ENCODE results near the gene PAXX.
"Not testable (repeated sequence)": the region's sequence is repeated elsewhere in the genome, so short reads cannot be mapped to it uniquely, and the experiment has no call there.

The PAXX gene

GRCh38 chr9:136983167-136983566 lies 9.1 kb upstream of the PAXX start:
- no peak for DNase-seq

- no peak for DNase-seq
Observed at GRCh38 chr9:136983656-136984314, 8.4 kb upstream of the PAXX start.

DNA sequence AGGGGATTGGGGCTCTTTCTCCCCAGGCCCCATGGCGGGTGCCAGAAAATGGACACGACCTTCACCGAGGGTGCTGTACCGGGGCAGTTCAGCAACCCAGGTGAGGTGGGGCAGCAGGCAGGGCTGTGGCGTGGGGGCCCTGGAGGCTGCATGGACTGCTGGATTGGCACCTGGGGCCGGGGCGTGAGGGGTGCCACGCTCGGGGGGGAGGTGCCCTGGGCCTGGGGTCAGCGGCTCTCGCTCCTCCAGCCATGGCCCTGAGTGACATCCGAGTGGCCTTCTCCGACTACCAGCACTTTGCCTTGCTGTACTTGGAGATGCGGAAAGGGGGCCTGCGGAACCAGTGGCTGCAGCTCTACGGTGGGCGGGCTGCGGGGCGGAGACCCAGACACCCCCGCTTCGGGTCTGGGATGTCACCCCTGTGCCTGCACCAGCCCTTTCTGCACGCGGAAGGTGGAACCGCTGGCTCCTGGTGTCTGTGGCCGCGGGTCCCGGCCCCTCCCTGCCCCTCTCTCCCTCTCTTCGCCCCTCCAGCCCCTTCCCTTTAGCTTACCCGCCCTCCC lies 7.7 kb upstream of the PAXX start:
- DNase-seq = no peak

DNA sequence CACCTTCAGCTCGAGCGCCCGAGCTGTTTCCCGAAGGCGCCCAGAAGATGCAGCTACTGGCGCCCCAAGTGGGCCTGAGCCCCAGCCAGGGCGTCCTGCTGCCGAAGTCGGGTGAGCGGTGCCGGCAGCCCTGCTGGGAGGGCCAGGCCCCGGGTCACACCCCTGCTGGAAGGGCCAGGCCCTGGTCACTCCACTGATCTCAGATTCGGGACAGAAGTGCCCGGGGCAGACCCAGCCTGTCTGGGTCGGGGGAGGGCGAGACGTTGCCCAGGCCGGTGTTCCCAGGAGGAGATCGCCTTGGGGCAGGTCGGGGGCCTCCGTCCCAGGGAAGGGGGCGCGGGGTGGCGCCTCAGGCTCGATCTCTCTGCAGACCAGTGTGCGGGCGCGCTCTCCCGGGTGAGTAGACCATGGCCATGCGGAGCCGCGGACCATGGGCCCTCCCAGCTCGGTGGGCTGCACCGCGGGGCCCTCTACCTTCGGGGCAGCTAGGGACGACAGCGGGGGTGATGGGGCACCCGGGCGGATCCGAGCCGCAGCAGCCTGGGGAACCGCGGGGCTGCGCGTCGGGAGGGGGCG lies 7.1 kb upstream of the PAXX start:
- no peak for DNase-seq

- DNase-seq = no peak
Observed at GRCh38 chr9:136985853-136986252, 6.4 kb upstream of the PAXX start.

- DNase-seq = no peak
Observed at GRCh38 chr9:136988872-136989271, 3.4 kb upstream of the PAXX start.

- no peak for DNase-seq
Observed at GRCh38 chr9:136990242-136990911, 1.8 kb upstream of the PAXX start.

DNA sequence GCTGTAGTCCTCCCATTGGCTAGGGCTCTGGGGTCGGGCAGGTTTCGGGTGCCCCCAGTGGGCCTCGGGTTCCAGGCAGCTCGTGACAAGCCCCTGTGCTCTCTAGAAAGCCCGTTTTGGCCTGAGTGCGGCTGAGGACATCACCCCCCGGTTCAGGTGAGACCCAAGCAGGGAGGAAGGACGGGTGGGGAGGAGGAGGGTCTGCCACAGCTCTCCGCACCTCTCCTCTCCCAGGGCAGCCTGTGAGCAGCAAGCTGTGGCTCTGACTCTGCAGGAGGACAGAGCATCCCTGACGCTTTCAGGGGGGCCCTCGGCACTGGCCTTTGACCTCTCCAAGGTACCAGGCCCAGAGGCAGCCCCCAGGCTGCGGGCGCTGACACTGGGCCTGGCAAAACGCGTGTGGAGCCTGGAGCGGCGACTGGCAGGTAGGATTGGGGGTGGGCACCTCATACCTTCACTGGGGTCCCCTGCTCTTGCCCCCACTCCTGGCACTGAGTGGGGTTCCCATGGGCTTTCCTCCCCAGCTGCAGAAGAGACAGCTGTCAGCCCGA lies 672 bp downstream of the PAXX start:
- no peak for DNase-seq

- no peak for DNase-seq
Observed at GRCh38 chr9:136994180-136994887, 2.1 kb downstream of the PAXX start.

DNA sequence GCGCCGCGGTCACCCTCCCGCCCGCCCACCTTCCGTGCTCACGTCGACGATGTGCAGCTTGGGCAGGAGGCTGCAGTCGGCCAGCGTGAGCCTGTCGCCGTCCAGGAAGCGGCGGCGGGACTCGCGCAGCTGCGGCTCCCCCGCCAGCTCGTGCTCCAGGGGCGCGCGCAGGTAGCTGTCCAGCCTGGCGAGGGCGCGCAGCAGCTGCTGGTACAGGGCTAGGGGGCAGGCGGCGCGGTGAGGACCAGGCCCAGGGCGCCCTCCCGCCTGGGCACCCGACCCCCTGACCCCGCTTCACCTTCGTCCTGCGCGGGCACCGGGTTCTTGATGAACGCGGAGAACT lies 2.6 kb downstream of the PAXX start:
- DNase-seq = no peak

DNA sequence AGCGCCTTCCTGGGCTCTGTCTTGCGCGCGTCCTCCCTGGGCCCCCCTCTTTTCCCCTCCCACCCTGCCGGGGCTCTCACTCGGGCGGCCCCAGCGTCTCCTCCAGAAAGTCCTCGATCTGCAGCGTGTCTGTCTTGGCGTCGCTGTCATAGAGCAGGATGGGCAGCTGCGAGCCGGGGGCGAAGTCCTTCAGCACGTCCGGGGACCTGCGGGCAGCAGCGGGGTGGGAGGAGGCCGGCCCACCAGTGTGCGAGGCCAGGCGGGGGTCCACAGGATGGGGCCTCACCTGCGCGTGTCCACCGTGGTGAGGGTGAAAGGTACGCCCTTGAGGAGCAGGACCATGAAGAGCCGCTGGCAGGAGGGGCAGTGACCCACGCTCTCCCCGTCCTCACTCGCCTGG lies 3.1 kb downstream of the PAXX start:
- DNase-seq = no peak

GRCh38 chr9:136995772-136996311 lies 3.6 kb downstream of the PAXX start:
- no peak for DNase-seq

DNA sequence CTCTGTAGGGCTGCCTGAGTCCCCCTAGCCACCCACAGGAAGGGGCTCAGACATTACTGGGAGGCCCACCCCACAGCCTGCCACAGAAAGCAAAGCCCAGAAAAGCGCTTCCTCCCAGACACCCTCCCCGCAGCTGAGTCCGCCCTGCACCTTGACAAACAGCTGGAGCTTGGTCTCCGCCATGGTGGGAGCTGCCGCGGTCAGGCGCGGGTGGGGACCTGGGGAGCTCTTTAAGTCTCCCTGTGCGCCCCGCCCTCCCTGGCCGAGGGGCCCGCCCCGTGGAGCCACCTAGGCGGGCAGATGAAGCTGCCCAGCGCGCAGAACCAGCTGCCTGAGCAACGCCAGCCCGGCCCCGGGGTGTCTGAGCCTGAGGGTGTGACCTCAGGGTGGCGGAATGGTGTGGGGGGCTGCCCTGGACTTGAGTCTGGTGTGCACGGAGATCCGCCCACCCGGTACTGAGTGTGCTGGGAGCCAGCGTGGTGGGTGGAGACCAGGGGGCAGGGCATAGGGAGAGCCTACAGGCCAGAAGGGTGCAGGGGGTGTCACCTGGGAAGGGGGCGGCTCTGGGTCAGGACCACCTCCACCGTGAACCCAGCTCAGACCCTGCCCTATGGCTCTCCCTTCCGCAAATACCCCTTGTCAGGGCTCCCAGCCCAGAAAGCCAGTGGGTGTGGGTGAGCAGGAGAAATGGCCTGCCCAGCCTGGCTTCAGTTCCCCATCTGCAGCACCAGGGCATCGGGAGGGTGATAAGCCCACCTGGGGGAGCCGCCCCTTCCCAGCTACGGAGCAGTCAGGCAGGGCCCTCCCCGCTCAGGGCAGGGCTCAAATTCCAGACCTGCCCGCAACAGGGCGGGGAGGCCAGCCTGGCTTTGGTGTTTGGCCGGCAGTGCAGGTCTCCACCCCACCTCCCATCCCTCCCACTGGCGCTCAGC lies 4.4 kb downstream of the PAXX start, which contains the start of gene CLIC3:
CLIC3 (minus strand) TSS at position 208 of the 932 bp plus-strand sequence; CDS start at position 183, 25 bp downstream.
- no peak for DNase-seq

- no peak for DNase-seq
Observed at GRCh38 chr9:136997371-136997770, 5.1 kb downstream of the PAXX start.

- DNase-seq = no peak
Observed at GRCh38 chr9:136997830-136998234, 5.6 kb downstream of the PAXX start.

DNA sequence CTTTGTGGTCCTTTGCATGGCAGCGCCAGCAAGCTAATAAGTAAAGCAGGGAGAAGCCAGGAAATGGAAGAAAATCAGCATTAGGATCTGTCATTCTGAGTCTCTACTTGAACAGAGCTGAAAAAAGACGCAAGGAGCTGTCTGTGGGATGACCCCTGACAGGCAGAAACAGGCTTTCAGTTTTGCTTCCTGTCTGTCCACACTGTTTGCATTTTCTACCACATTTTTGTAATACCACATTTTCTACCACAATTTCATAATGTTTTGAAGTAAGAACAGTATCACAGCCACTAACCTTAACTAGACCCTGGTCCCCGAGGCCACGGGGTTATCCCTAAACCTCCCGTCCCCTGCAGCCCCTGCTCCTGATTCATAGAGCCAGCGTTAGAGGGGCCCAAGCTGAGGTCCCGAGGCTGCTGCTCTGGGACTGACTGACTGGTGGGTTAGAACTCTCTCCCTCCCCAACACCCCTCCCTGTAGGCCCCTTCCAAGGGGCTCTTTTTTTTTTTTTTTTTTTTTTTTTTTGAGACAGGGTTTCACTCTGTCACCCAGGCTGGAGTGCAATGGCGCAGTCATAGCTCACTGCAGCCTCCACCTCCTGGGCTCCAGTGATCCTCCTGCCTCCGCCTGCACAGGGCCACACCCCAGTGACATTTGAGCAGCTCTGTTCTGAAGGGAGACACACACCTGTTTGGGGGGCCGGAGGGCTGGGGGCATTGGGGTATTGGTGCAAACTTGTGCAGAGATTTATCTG lies 8.1 kb downstream of the PAXX start:
- no peak for DNase-seq

DNA sequence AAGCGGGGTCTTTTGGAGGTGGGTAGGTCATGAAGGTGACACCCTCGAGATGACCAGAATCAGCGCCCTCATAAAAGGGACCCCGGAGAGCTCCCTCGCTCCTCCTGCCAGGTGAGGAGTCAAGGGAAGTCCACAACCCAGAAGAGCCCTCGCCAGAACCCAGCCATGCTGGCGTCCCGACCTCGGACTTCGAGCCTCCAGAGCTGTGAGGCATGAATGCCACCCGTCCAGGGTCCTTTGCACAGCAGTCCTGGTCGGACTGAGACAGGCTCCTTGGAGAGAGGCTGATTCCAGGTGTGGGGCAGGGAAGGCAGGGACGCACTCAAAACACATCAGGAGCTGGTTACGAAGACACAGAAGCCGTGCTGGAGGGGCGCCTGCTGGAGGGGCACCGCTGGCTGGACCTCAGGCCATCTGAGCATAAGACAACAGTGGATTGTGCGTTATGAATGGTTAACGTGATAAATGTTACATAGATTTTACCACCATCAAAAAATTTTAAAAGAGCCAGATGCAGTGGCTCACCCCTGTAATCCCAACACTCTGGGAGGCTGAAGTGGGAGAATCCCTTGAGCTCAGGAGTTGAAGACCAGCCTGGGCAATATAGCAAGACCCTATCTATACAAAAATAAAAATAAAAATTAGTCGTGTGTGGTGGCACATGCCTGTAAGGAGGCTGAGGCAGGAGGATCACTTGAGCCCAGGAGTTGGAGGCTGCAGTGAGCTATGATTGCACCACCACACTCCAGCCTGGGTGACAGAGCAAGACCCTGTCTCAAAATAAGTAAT lies 9.8 kb downstream of the PAXX start:
- no peak for DNase-seq

DNA sequence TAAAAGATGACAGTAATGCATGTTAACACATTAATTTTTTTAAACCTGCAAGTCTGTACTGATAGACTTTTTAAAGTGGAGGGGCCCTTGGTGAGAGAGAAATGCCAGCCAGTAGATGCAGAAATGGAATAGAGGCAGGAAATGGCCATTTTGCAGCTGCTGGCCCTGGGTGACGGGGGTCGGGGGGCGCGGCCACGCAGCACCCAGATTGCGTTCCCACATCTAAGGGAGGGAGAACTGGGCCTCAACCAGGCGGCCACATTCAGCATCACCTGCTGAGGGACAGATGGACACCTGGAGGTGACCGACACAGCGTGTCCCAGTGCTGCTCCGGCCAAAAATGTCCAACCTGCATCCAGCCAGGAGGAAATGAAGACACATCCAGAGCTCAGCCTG lies 10.4 kb downstream of the PAXX start:
- DNase-seq = no peak

DNA sequence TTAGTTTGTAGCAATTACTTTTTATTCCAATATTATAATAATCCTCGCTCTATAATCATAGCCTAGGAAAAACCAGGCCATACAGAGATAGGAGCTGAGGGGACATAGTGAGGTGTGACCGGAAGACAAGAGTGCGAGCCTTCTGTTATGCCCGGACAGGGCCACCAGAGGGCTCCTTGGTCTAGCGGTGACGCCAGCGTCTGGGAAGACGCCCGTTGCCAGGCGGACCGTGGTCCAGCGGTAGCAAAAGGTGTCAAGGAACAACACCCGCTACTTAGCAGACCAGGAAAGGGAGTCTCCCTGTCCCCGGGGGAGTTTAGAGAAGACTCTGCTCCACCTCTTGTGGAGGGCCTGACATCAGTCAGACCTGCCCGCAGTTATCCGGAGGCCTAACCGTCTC lies 12.1 kb downstream of the PAXX start:
- DNase-seq = not testable (repeated sequence)

Measured in cerebellar nuclear complex (tissue), 1 donor.